Activated CD8-positive, alpha-beta memory T cell treated with anti-CD3 and anti-CD28 coated beads for 48 hours (primary cell): ENCODE data around the gene ZMAT5.

ENCODE experiments used
- DNase-seq, 3 experiments: peaks; one replicate each; pipeline ENCODE4 v3.0.0-alpha.2; 2020; ENCODE audit warnings: low read depth in 2 of 3, low spot score in 2 of 3

ZMAT5 gene

DNA sequence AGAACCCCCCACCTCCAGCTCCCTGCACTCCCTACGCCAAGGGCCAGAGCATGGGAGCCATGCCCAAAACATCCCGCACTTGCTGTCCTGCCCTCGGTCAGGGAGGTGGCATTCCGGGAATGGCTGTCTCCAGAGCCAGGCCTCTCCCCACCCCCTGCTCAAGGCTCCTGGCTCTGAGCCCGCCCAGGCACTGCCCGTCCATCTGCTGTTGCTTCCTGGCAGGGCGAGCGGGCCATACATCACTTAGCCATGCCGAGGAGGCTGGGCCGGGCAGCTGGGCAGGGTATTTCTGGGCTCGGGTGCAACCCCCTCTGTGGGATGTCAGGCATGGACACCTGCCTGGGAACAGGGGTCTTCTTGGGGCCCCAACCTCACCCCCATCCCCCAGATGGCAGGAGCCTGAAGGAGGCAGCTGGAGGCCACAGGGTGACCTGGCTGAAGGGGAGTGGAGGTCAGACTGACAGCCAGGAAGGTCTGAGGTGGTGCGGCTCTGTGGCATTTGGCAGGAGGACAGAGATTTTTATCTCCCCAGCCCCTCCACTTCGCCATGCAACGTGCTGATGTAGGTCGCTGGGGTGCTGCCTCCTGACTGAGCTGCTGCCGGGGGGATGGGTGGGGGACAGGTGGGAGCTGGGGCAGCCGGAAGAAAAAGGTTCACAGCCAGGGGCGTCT lies 55.7 kb downstream of the ZMAT5 start:
- no peak for DNase-seq

- no peak for DNase-seq
These were observed 56.6 kb downstream of the ZMAT5 start for GRCh38 chr22:29710193-29710592.

GRCh38 chr22:29707471-29707870 lies 59.3 kb downstream of the ZMAT5 start:
- no peak for DNase-seq

- no peak for DNase-seq
These were observed 59.8 kb downstream of the ZMAT5 start for GRCh38 chr22:29707010-29707409.

GRCh38 chr22:29706486-29706885 lies 60.3 kb downstream of the ZMAT5 start:
- no peak for DNase-seq

DNA sequence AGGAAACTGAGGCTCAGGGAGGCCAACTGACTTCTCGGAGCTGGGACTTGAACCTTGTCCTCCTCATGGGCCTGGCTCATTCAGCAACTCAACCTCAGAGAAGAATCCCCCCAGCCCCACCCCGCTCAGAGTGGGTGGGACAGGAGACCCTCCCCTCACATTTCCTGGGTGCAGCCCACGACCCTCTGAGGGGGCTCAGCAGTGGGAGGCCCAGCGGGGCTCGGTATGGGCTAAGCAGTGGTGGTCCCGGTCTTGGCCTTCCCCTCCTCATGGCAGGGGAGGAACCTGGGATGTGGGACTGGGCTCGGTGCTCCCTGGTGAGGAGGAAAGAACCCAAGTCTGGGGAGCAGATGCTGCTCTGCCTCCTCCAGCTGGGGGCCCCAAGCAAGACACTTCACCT lies 61.2 kb downstream of the ZMAT5 start:
- DNase-seq: no peak

GRCh38 chr22:29704528-29705285 lies 62.1 kb downstream of the ZMAT5 start:
- DNase-seq: no peak

- no peak for DNase-seq
These were observed 63.1 kb downstream of the ZMAT5 start for GRCh38 chr22:29703569-29704195.

- DNase-seq: no peak
These were observed 63.8 kb downstream of the ZMAT5 start for GRCh38 chr22:29702931-29703501.

DNA sequence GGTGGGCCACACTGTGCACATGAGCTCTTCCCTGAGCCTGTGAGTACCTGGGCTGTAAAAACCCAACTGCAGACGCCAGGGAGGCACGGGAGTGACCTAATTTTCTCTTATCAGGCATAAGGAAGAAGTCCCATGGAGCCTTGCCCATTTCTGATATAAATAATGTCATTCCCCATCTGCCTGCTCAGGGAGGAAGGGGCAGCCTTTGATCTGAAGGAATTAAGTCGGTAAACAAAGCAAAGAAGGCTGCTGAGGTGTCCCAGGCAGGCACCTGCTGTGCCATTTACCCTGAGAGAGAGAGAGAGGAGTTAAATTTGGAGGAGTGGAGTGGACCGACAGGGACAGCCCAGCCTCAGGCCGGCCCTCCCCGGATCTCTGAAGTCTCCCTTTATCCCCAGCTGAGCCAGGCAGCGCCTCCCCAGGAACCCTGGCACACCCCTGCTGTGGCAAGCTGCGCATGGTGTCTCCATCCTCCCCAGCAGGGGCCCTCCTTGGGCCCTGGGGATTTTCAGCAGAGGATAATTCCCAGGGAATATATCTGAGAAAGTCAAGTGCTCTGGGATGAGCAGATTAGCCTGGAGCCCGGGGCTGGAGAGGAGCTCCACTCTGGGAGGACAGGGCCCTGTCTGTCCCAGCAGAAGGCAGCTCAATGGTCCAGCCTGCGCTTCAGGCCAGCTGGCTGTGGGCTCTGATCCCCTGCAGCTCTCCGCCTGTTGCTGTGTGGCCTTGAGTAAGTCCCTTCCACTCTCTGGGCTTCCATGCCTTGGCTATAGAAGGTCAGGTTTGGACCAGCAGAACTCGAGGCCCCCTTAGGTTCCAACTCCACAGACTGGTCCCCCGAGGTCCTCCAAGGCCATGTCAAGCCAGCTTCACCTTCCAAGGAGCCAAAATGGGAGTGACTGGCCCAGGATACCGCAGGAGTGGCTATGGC lies 64.5 kb downstream of the ZMAT5 start:
- DNase-seq: no peak

DNA sequence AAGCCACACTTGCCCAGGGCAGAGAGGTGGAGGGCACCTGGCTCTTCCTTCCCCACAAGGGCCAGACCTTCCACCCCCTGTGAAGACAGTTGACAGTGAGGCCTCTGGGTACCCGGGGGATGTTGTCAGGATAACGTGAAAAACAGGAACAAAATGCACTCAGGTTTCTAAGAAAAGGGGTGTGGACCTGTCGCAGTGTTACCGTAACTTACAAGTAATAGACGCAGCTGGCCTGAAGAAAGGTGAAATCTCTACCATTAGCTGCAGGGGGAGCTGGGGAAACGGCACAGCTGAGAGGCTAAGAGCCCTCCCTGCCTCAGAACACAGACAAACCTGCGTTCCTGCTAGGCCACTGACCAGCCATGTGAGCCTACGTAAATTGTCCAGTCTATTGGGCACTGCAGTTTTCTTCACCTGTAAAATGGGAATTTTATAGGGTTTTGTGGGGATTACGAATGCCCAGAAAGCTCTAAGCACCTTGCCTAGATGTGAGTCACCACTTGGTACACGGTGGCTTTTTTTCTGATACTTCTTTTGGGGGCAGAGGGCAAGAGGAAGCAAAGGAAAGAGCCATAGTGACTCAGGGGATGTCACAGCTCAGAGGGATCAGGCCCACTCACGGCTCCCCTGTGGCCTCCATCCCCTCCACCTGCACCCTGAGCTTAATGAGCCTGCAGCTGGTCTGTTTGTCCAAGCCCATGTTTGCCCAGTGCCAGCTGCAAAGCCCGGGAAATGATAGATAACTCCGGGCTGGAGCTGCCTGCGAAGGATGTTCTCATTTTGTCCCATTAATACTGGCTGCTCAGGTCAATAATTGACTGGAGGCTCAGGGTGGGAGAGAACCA lies 65.4 kb downstream of the ZMAT5 start:
- no peak for DNase-seq

- DNase-seq: no peak
These were observed 66.0 kb downstream of the ZMAT5 start for GRCh38 chr22:29700900-29701154.

- DNase-seq: no peak
These were observed 66.5 kb downstream of the ZMAT5 start for GRCh38 chr22:29700206-29700899.

DNA sequence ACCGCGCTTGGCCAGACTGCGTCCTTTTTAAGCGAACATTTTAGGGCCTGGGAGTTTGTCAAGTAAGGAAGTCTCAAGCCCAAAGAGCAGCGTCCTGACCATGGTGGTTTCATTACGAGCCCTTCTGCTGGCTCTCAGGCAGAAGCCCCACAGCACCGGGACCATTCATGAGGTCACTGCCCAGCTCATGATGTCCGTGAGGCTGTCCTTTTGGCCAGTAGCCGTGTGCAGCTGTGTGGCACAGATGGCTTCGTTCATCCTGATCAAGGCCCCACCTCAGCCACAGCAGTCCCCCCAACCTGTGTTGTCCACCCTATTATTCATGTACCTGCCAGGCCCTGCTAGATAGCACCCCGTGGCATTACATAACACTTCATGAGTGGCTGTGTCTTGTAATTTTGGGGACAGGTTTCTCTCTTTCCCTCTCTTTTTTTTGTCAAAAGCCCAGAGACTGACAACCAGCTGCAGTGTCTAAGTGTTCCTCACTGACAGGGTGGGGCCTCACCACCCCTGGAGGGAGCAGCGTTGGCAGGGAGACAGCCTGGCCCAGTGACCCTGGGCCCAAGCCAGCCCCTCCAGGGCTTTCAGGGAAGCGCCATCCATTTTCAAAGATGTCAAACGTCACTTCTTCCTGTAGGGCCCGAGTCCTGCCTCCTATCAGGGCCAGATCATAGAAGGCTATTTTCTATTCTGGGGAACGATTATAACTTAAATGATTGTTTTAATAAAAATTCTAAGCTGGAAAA lies 68.8 kb downstream of the ZMAT5 start:
- DNase-seq: no peak

DNA sequence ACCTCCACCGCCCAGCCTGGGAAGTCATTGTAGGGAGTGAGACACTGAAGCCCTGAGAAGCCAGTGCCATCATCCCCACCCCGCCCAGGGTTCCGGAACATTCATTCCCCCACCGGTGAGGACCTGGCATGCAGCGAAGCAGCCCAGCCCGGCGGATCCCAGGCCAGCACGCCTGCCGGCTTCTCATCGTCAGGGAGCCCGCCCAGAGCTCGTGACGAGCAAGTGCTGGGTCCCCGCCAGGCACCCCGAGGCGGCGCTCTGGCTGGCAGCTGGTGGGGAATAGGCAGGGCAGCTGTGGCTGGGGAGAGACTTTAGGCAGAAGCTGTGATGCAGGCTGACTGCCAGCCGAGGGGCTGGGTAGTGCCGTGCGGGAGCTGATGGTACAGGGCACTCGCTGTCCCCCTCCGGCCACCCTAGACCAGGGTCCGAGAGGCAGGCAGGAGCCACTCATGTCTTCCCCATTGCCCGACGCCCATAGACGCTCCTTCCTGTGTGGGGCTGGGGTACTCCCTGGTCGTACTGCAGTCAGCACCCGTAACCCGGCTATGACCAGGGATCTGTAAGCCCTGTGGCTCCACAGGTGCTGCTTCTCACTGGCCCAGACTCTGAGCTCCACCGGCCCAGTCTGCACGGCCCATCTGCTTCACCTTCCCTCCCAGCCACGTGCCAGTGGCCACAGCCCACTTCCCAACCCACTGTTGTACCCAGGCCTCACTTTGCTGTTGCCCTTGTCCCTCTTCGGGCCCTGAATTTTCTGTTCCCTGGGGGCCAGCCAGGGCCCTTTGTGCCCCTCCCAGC lies 71.5 kb downstream of the ZMAT5 start:
- no peak for DNase-seq

- no peak for DNase-seq
These were observed 73.1 kb downstream of the ZMAT5 start for GRCh38 chr22:29693671-29694070.

- DNase-seq: no peak
These were observed 73.6 kb downstream of the ZMAT5 start for GRCh38 chr22:29693161-29693560.

- no peak for DNase-seq
These were observed 74.5 kb downstream of the ZMAT5 start for GRCh38 chr22:29692327-29692640.
